ENCODE results near the gene CNPY1.

DNA sequence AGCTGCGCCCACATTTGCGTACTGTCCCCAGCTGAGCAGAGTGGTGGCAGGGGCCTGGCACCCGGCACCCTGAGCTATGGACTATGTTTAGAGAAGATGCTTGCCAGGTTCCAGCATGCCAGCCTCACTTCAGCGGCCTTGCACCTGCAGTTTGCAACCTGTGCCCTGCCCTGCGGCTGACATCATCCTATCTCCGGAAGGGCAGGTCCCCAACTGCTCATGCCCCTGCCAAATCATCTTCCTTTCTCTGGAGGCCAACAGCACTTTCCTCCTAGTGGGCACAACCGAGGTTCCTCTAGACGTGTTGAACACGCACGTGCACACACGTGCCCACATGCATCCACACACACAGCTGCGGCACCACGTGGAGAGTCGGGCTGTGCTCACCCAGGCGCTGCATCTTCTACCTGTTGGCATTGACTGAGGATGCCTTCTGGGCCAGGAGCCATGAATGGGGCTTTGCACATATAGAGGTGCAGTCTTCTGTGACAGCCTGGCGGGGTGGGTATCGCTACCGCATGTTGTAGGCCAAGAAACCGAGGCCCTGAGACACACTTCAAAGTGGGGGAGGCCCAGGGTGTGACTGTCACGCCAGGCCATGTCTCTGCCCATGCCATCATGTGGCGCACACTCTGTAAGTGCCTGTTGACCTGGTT is 24.5 kb downstream of the CNPY1 start:
- TF ChIP-seq GATA2 (IDR thresholded peaks at IDR 0.05; ENCODE audit: low read depth, low read length) (no peak), GATA3 (IDR thresholded peaks at IDR 0.05; ENCODE audit: low read depth, low read length) (no peak)
